K562 (cell line): ENCODE measurements around the gene CHRNB1. TPM values are rescaled to one million over a fixed set of nuclear protein-coding genes. Genes with fewer than 3 reads are reported as not detected.
A peak's percentile ranks its signal among the peaks of the same experiment; 100 is the strongest.

Experiments
- ATF7 ChIP-seq: fragments of 450-650 bp; IDR thresholded peaks from 2 replicates; pipeline ENCODE4 v1.7.1; 2014; ENCODE audit warnings: mild to moderate bottlenecking, moderate library complexity
- BRCA1 ChIP-seq, 2 experiments: fragments of 450-650 bp in 1 of 2; sonication (generic) in 1 of 2; formaldehyde crosslinking in 1 of 2; IDR thresholded peaks; 2 replicates each; pipeline versions ENCODE4 v1.5.0 to v1.6.1; 2017 to 2020; ENCODE audit warnings: mild to moderate bottlenecking in 1 of 2, missing genetic modification reagents in 1 of 2
- CHD4 ChIP-seq: fragments of 200-600 bp; sonication (generic); IDR thresholded peaks from 3 replicates; pipeline ENCODE4 v1.6.1; 2012; ENCODE audit warnings: low read depth, mild to moderate bottlenecking, mixed read lengths, low read length, inconsistent platforms; ENCODE audit not compliant: insufficient read depth, insufficient replicate concordance, poor library complexity, severe bottlenecking
- EP300 ChIP-seq: IDR thresholded peaks from 2 replicates; pipeline ENCODE4 v1.6.1; 2012; ENCODE audit warnings: low read length, improper control_type of control experiment
- ERF ChIP-seq: fragments of 450-650 bp; formaldehyde crosslinking; IDR thresholded peaks from 2 replicates; pipeline ENCODE4 v1.4.0; 2020; ENCODE audit warnings: mild to moderate bottlenecking, mixed read lengths
- FIP1L1 ChIP-seq: fragments of 200-400 bp; formaldehyde crosslinking; IDR thresholded peaks from 2 replicates; pipeline ENCODE4 v1.6.1; 2018; ENCODE audit warnings: mild to moderate bottlenecking, low read depth, low read length; ENCODE audit not compliant: poor library complexity, severe bottlenecking
- LARP7 ChIP-seq: fragments of 450-650 bp; IDR thresholded peaks from 2 replicates; pipeline ENCODE4 v1.6.1; 2016
- MCM3 ChIP-seq: fragments of 450-650 bp; IDR thresholded peaks from 2 replicates; pipeline ENCODE4 v1.6.1; 2016
- PTRF ChIP-seq: fragments of 450-650 bp; IDR thresholded peaks from 2 replicates; pipeline ENCODE4 v1.6.1; 2016; ENCODE audit warnings: mild to moderate bottlenecking, missing genetic modification characterization, missing compliant biosample characterization
- RNF2 ChIP-seq: sonication (generic); IDR thresholded peaks from 2 replicates; pipeline ENCODE4 v1.6.1; 2016
- SIN3A ChIP-seq, 2 experiments: fragments of 150-350 bp in 1 of 2; IDR thresholded peaks; 2 replicates each; pipeline ENCODE4 v1.6.1; 2011 to 2016; ENCODE audit warnings: borderline replicate concordance in 2 of 2, low read depth in 2 of 2, low read length in 2 of 2, mild to moderate bottlenecking in 2 of 2, moderate library complexity in 2 of 2; ENCODE audit not compliant: control insufficient read depth in 1 of 2
- SREBF1 ChIP-seq: fragments of 150-350 bp; IDR thresholded peaks from 2 replicates; pipeline ENCODE4 v1.6.1; 2014; ENCODE audit warnings: antibody characterized with exemption, low read depth, low read length, borderline replicate concordance
- SUPT5H ChIP-seq: fragments of 450-650 bp; IDR thresholded peaks from 2 replicates; pipeline ENCODE4 v1.6.1; 2016
- TAF1 ChIP-seq: IDR thresholded peaks from 2 replicates; pipeline ENCODE4 v1.6.1; 2011; ENCODE audit warnings: mild to moderate bottlenecking, low read length, moderate library complexity; ENCODE audit not compliant: insufficient read depth, control insufficient read depth, severe bottlenecking; ENCODE audit errors: extremely low read depth
- TFAM ChIP-seq: fragments of 250-450 bp; sonication (Bioruptor Pico); conservative IDR thresholded peaks from 2 replicates; pipeline ENCODE4 v1.5.0; 2021; ENCODE audit warnings: mild to moderate bottlenecking, moderate library complexity
- ZC3H4 ChIP-seq: sonication (generic); formaldehyde crosslinking; IDR thresholded peaks from 2 replicates; pipeline ENCODE4 v1.9.0; 2021; ENCODE audit warnings: missing genetic modification reagents, borderline replicate concordance
- ZNF695 ChIP-seq: fragments of 450-650 bp; formaldehyde crosslinking; IDR thresholded peaks from 2 replicates; pipeline ENCODE4 v1.4.0; 2020; ENCODE audit warnings: mild to moderate bottlenecking, moderate library complexity
- ZNF764 ChIP-seq: fragments of 250-450 bp; sonication (Bioruptor Pico); IDR thresholded peaks from 2 replicates; pipeline ENCODE4 v1.4.0; 2020; ENCODE audit warnings: low read depth, mild to moderate bottlenecking, moderate library complexity
- polyA plus RNA-seq, 8 experiments: library from polyadenylated mRNA; depleted of rRNA in 4 of 8; stranded (reverse) in 5 of 8; unstranded in 3 of 8; fragments of >200 nt; fragmentation: Nextera tagmentation in 2 of 8; fragmentation: Illumina TruSeq in 1 of 8; extraction: Ambion mirVana in 2 of 8; extraction: Trizol in 1 of 8; gene quantifications; 2 replicates each; pipeline versions ENCODE4 v1.2.1 to v1.2.3, GENCODE V29; 2011 to 2014; ENCODE audit warnings: inconsistent platforms in 1 of 8, missing spikeins in 1 of 8
- total RNA-seq, 7 experiments: library from RNA; depleted of rRNA in 6 of 7; stranded (reverse); fragments of >200 nt in 6 of 7; fragmentation: Illumina TruSeq in 2 of 7; extraction: Trizol in 2 of 7; gene quantifications; 2 replicates each; pipeline versions ENCODE4 v1.2.1 to v1.2.3, GENCODE V29; 2011 to 2021; ENCODE audit warnings: low replicate concordance in 1 of 7
- TF ChIP-seq, protein P1 (sequence below): fragments of 250-450 bp; sonication (Bioruptor Pico); IDR thresholded peaks from 2 replicates; pipeline ENCODE4 v1.6.1; 2021; ENCODE audit warnings: mild to moderate bottlenecking
- TF ChIP-seq, protein P2 (sequence below): fragments of 250-450 bp; sonication (Bioruptor Pico); IDR thresholded peaks from 2 replicates; pipeline ENCODE4 v1.4.0; 2020; ENCODE audit warnings: mild to moderate bottlenecking, moderate library complexity
- TF ChIP-seq, protein P3 (sequence below): sonication (generic); formaldehyde crosslinking; IDR thresholded peaks from 2 replicates; pipeline ENCODE4 v1.9.0; 2022; ENCODE audit warnings: mild to moderate bottlenecking, missing genetic modification reagents
- TF ChIP-seq, protein P4 (sequence below): sonication (generic); formaldehyde crosslinking; IDR thresholded peaks from 2 replicates; pipeline ENCODE4 v1.8.0; 2022; ENCODE audit warnings: mild to moderate bottlenecking, missing genetic modification reagents
- TF ChIP-seq, protein P5 (sequence below), 2 experiments: fragments of 450-650 bp; IDR thresholded peaks; 2 replicates each; pipeline ENCODE4 v1.6.1; 2016

Gene CHRNB1
- total and polyA plus RNA-seq, 9 of the 15 experiments (the other 6 are each of a cell fraction or from before 2014, with no cell fraction given): 4.7 to 12.3 (median 6.8) TPM

DNA sequence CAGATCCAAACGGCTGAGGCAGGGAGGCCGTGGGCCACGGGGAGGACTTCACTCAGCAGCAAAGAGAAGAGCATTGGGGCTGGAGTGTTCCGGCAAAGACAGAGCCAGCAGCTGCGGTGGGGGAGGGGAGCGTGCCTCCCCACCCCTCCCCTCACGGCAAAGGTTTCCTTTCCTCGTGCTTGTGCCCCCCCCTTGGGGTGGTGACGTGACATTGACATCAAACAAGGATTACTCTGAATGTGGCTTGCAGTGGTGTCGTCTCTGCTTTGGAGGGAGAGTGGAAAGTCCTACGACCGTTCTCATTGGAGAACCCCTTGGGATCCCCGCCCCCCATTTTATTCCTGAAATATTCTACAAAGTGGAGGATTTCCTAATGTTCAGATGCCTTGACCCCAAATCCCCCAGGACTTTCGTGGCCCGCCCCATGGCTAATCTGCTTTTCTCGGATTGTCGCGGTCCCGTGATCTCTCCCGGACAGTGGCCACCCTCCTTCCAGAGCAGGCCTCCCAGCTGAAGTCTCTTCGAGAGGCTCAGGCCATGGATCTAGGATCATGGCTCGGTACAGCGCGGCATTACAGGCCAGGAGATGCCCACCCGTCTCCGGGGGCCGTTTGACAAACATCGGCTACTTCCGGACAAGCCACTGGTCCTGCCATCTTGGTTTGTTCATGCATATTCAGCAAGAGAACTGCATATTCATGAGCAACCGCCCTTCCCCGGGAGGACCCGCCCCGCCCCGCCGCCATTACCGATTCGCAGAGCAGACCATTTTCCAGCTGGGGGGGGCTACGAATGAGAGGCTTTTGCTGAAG lies 38.6 kb downstream of the CHRNB1 start (continued):
- TF ChIP-seq SIN3A (IDR thresholded peaks at IDR 0.05; ENCODE audit: borderline replicate concordance in 2 of 2, control insufficient read depth in 1 of 2, low read depth in 2 of 2, low read length in 2 of 2) (no peak), ATF7 (peak; percentile 34), MCM3 (no peak), SUPT5H (peak; percentile 35; the same call in 1 of the 2 replicates), TFAM (CRISPR knock-in tag) (no peak), RNF2 (peak; percentile 71; the same call in 1 of the 2 replicates), FIP1L1 (peak; percentile 18), ERF (CRISPR knock-in tag) (0 out of 2 replicates have a peak, but pooled peaks have one; percentile 30), ZC3H4 (no peak; the same call in 1 of the 2 replicates), CHD4 (no peak), SREBF1 (0 out of 2 replicates have a peak, but pooled peaks have one; percentile 63), BRCA1 (IDR thresholded peaks at IDR 0.05) (no peak), BRCA1 (CRISPR knock-in tag; IDR thresholded peaks at IDR 0.05) (no peak), LARP7 (no peak), PTRF (tag) (no peak), ZNF695 (CRISPR knock-in tag) (no peak), ZNF764 (CRISPR knock-in tag) (no peak), EP300 (peak; percentile 44; the same call in 1 of the 2 replicates), TAF1 (peak; percentile 33)
- TF ChIP-seq, protein P1, sequence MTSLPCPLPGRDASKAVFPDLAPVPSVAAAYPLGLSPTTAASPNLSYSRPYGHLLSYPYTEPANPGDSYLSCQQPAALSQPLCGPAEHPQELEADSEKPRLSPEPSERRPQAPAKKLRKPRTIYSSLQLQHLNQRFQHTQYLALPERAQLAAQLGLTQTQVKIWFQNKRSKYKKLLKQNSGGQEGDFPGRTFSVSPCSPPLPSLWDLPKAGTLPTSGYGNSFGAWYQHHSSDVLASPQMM: no peak
- TF ChIP-seq, protein P2, sequence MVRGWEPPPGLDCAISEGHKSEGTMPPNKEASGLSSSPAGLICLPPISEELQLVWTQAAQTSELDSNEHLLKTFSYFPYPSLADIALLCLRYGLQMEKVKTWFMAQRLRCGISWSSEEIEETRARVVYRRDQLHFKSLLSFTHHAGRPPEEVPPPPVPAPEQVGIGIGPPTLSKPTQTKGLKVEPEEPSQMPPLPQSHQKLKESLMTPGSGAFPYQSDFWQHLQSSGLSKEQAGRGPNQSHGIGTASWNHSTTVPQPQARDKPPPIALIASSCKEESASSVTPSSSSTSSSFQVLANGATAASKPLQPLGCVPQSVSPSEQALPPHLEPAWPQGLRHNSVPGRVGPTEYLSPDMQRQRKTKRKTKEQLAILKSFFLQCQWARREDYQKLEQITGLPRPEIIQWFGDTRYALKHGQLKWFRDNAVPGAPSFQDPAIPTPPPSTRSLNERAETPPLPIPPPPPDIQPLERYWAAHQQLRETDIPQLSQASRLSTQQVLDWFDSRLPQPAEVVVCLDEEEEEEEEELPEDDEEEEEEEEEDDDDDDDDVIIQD: no peak
- TF ChIP-seq, protein P3, sequence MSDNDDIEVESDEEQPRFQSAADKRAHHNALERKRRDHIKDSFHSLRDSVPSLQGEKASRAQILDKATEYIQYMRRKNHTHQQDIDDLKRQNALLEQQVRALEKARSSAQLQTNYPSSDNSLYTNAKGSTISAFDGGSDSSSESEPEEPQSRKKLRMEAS: peak; percentile 71
- TF ChIP-seq, protein P4, sequence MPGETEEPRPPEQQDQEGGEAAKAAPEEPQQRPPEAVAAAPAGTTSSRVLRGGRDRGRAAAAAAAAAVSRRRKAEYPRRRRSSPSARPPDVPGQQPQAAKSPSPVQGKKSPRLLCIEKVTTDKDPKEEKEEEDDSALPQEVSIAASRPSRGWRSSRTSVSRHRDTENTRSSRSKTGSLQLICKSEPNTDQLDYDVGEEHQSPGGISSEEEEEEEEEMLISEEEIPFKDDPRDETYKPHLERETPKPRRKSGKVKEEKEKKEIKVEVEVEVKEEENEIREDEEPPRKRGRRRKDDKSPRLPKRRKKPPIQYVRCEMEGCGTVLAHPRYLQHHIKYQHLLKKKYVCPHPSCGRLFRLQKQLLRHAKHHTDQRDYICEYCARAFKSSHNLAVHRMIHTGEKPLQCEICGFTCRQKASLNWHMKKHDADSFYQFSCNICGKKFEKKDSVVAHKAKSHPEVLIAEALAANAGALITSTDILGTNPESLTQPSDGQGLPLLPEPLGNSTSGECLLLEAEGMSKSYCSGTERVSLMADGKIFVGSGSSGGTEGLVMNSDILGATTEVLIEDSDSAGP (CRISPR knock-in tag): no peak
- TF ChIP-seq, protein P5, sequence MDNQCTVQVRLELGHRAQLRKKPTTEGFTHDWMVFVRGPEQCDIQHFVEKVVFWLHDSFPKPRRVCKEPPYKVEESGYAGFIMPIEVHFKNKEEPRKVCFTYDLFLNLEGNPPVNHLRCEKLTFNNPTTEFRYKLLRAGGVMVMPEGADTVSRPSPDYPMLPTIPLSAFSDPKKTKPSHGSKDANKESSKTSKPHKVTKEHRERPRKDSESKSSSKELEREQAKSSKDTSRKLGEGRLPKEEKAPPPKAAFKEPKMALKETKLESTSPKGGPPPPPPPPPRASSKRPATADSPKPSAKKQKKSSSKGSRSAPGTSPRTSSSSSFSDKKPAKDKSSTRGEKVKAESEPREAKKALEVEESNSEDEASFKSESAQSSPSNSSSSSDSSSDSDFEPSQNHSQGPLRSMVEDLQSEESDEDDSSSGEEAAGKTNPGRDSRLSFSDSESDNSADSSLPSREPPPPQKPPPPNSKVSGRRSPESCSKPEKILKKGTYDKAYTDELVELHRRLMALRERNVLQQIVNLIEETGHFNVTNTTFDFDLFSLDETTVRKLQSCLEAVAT (IDR thresholded peaks at IDR 0.05): peak; percentile 30 to 46; a peak in 2 of 4 replicates
